DMS114 treated with DMSO at 0.1 percent for 48 hours (cell line): ENCODE results near the gene EIF1.
"Not testable (repeated sequence)": the region's sequence is repeated elsewhere in the genome, so short reads cannot be mapped to it uniquely, and the experiment has no call there.

ENCODE experiments used
- DNase-seq: peaks from one replicate; lab custom pipeline; 2025; ENCODE audit not compliant: unreplicated experiment; lab: John Stamatoyannopoulos, UW

Gene EIF1

DNA sequence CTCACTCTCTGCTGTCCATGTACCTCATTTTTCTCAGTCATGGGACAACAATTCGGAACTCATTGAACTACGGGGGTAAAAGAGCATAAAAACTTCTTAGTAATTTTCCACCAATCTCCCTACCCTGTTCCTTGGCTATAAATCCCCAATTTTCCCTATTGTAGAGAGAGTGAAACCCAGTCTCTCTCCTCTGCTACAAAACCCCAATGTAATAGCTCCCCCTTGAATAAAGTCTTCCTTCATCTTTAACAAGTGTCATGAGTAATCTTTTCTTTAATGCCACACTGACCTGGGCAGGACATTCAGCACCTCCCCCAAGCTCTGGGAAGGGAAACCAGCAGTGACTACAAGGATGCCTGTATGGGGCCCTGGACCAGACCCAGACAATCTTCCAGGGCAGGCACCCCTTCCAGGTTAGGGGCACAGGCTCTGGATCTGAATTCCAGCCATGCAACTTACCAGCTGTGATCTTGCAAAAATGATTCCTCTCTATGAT is 10.2 kb upstream of the EIF1 start:
- DNase-seq: no peak

- DNase-seq: no peak
Measured at GRCh38 chr17:41678907-41679739, 9.6 kb upstream of the EIF1 start.

GRCh38 chr17:41679740-41680425 is 8.8 kb upstream of the EIF1 start:
- DNase-seq: no peak

- DNase-seq: no peak
Measured at GRCh38 chr17:41680426-41681040, 8.2 kb upstream of the EIF1 start.

DNA sequence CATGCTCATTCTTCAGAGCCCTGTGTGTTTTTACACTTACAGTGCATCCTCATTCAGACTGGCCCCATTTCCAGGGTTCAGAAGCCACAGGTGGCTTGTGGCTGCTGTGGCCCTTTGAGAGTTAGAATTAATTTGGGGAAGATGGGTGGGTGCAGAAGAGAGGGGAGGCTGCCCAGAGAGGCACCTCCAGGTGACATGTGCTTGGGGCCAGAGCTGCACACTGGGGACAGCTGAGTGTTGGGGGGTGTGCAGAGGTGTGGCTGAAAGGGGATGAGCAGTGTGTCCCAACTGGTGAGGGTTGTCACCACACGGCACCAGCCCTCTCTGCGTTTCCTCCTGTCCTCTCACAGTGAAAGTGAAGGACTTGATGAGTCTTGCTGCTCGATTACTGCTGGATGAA is 6.9 kb upstream of the EIF1 start:
- no peak for DNase-seq

GRCh38 chr17:41682631-41683030 is 6.1 kb upstream of the EIF1 start:
- no peak for DNase-seq

- DNase-seq: no peak
Measured at GRCh38 chr17:41683441-41684007, 5.2 kb upstream of the EIF1 start.

DNA sequence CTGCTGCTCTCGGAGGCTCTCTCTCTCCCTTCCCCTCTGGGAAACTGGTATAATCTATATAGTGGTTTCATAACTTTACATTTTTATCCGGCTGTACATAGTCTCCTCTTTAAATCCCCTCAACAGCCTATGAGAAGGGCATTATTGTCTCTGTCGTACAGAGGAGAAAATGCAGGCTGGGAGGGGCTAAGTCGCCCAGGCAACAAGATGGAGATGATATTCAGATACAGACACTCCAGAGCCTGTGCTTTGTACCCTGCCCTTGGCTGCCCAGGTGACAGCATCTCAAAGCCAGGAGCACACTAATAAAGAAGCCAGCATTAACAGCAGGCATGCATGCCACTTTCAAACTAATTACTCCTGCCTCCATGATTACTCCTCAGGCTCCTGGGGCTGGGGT is 4.7 kb upstream of the EIF1 start:
- DNase-seq: no peak

- not testable (repeated sequence) for DNase-seq
Measured at GRCh38 chr17:41685753-41686152, 2.9 kb upstream of the EIF1 start.

GRCh38 chr17:41686281-41686680 is 2.4 kb upstream of the EIF1 start:
- DNase-seq: no peak

DNA sequence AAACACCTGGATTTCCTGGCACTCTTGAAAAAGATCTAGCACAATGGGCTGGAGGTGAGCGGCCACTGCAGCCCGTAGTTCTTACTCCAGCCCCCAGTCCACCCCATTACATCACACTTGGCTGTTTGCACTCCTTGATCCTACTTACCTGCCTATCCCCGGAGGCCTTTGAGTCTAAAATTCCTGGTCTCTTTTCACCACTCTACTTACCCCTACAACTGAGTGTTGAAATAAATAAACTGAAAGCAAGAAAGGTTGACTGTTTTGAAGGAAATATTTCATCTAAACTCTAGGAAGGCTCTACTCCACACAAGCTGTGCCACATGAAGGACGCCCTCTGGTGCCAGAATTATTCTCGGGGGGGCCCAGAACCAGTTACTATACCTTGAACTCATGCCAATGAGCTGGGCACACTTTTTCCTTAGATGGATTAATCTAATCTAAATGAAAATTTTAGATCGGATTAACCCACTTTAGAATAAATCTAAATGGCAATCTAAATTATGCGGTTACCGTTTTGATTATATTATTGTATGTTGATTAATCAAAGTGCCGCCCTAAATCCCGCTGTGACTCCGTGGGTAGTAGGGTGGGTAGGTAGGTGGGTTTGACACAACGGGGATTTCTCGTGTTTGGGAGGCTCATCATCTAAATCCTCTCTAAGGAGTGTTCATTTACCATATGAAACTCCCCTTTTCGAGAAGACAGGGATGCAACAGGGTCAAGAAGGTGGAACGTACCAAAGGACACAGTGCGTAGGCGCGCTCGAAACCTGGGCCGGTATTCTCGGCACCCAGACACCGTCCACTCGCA is 651 bp upstream of the EIF1 start:
- DNase-seq: peak; percentile 48

DNA sequence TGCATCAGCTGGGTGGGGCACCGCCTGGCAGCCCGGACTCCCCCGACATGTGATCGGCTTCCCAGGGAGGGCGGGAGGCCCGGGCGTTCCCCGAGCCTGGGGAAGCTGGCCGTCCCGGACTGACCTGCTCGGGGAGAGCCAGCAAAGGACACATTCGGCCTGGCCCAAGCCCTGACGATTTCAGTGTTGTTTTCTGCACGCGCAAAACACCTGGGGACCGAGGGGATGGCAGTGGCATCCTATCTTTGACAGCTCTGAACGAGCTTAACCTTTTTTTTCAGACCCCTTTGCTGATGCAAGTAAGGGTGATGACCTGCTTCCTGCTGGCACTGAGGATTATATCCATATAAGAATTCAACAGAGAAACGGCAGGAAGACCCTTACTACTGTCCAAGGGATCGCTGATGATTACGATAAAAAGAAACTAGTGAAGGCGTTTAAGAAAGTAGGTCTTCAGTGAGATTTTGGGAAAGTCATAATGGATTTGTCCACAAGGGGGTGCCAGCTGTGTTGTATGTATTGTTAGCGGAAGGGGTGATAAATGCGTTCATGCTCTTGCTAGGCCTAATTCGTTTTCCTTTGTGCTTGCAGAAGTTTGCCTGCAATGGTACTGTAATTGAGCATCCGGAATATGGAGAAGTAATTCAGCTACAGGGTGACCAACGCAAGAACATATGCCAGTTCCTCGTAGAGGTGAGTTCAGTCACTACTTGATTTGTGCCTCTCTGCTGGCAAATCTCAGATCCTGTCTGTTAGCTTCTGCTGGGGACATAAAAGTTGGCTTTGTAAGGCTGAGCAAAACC is 1.0 kb downstream of the EIF1 start:
- peak; percentile 41 for DNase-seq

GRCh38 chr17:41690497-41690896 is 1.8 kb downstream of the EIF1 start:
- DNase-seq: no peak

- no peak for DNase-seq
Measured at GRCh38 chr17:41691031-41691777, 2.5 kb downstream of the EIF1 start.

DNA sequence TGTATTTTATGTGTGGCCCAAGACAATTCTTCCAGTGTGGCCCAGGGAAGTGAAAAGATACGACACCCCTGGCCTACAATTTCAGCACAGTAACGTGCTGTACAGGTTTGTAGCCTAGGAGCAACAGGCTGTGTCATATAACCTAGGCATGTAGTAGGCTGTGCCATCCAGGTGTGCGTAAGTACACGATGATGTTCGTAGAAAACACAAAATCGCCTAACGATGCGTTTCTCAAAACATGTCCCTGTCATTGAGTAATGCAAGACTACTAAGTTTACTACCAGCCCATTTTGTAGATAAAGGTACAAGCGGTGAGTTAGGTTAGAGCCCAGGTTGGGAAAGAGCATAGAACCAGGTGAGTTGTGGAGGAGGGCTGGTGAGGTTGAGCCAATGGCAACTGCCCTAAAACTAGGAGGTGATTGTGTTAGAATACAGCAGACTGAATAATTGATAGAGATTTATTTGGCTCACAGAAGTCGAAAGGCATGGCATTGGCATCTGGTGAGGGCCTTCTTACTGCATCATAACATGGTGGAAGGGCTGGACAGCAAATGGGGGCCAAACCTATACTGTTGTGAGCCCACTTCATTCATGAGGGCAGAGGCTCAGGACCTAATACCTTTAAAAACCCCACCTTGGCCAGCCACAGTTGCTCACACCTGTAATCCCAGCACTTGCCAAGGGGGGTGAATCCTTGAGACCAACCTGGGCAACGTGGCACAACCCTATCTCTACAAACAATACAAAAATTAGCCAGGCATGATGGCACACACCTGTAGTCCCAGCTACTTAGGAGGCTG is 4.2 kb downstream of the EIF1 start:
- DNase-seq: no peak

DNA sequence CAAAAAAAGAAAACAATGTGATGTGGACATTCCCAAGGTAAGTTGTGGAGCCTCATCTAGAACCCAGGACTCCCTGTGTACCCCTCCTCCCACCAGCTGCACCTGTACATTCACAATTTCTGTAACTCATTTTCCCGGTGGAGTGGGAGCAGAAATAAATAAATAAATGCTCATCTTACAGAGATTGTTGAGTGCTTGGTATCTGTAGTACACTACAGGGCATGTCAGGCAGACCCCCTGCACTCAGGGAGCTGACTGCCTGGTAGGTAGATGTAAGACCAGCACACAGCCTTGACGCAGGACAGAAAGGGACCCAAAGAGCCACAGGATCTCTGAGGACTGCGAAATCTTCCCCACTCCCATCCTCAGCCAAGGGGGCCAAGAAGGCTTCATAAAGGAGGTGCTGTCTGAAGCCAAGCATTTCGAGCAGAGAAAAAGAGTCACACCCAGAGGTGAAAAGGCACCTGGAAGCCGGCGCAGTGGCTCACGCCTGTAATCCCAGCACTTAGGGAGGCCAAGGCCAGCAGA is 6.5 kb downstream of the EIF1 start:
- DNase-seq: no peak

DNA sequence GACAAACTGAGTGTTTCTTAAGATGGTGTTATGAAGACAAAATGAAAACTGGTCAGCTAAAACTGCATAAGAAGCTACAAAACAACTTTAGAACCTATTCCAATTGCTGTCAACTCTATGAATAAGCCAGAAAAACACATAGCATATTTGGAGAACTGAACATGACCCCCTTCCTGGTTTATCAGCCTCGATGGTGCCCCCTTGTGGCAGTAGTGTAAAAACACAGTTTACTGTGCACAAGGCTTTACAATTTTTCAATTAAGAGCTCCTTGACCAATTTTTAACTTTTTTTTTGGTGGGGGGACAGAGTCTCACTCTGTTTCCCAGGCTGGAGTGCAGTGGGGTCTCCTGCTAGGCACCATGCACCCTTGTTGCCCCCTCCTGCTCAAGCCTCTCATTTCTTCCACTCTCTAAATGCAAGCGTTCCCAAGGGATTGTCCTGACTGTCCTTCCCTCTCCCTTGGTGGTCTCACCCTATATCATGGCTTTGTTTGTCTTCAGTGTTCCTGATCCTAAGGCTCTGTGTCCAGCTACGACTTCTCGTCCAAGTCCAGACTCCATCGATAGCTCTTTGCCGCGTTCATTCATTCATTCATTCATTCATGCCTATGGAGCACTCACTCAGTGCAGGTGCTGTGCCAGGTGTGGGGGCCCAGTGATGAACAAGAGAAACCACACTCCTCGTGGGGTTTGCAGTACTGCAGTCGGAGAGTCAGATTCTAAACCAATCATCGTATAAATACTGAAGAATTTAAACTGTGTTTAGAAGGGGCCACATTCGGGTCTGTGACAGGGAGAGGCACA is 7.5 kb downstream of the EIF1 start:
- peak; percentile 51 for DNase-seq
